Measurements from ENCODE around the gene TMEM209.
"Not testable (repeated sequence)": the region's sequence is repeated elsewhere in the genome, so short reads cannot be mapped to it uniquely, and the experiment has no call there.

TMEM209 gene

DNA sequence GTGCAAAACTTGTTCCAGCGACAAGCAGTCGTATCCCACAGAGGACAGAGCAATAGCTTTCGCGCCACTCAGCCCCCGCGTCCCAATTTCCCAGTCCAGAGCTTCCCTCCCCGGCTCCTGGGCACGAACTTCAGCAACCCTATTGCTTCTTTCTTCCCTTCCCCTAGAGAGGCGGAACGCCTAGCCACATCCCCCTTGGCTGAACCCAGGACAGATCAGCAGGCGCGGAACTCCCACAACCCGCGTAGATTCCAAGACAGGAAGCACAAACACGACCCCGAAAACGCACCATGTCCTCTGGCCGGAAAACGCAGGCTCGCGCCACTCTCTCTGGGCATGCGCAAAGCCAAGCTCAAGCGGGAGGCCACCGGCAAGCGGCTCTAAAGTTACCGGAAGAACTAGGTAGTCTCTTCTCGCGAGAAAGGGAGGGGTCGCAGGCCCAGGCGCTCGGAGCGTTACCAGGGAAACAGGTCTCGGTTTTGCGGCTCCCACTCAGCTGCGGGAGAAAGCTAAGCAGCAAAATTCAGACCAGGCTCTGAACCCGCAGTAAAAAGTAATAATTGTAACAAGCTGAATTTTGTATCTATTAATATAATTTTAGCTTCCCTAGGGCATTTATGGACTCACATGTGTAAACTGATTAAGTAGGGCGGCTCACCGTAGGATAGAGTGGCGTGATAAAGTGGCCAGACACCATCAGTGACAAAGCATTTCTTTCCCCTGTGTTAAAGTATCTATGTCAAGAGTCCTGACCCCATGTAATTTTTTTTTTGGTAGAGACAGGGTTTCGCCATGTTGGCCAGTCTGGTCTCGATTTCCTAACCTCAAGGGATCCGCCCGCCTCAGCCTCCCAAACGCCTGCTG lies at the start of gene TMEM209:
TMEM209 (minus strand) TSS at position 323 of the 864 bp plus-strand sequence; CDS start at position 292, 31 bp downstream.
- peak; percentile 100 for DNase-seq (ENCODE audit: low spot score)

DNA sequence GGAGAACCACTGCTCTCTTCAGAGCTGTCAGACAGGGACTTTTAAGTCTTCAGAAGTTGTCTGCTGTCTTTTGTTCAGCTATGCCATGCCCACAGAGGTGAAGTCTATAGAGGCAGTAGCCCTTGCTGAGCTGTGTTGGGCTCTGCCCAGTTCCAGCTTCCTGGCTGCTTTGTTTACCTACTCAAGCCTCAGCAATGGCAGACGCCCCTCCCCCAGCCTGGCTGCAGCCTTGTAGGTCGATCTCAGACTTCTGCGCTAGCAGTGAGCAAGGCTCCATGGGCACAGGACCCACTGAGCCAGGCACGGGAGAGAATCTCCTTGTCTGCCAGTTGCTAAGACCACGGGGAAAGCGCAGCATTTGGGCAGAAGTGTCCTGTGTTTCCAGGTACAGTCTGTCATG lies 49.3 kb upstream of the TMEM209 start:
- no peak for DNase-seq (ENCODE audit: low spot score)

DNA sequence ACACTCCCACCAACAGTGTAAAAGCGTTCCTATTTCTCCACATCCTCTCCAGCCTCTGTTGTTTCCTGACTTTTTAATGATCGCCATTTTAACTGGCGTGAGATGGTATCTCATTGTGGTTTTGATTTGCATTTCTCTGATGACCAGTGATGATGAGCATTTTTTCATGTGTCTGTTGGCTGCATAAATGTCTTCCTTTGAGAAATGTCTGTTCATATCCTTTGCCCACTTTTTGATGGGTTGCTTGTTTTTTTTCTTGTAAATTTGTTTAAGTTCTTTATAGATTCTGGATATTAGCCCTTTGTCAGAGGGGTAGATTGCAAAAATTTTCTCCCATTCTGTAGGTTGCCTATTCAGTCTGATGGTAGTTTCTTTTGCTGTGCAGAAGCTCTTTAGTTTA lies 44.4 kb upstream of the TMEM209 start:
- DNase-seq (ENCODE audit: low spot score) = not testable (repeated sequence)

DNA sequence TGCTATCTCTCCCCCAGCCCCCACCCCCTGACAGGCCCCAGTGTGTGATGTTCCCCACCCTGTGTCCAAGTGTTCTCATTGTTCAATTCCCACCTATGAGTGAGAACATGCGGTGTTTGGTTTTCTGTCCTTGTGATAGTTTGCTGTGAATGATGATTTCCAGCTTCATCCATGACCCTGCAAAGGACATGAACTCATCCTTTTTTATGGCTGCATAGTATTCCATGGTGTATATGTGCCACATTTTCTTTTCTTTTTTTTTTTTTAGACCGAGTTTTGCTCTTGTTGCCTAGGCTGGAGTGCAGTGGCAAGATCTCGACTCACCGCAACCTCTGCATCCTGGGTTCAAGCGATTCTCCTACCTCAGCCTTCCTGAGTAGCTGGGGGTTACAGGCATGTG lies 43.6 kb upstream of the TMEM209 start:
- DNase-seq (ENCODE audit: low spot score) = not testable (repeated sequence)

DNA sequence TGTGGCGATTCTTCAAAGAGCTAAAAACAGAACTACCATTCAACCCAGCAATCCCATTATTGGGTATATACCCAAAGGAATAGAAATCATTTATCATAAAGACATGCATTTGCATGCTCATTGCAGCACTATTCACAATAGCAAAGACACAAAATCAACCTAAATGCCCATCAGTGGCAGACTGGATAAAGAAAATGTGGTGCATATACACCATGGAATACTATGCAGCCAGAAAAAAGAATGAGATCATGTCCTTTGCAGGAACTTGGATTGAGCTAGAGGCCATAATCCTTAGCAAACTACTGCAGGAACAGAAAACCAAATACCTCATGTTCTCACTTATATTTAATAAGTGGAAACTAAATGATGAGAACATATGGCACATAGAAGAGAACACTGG lies 41.3 kb upstream of the TMEM209 start:
- not testable (repeated sequence) for DNase-seq (ENCODE audit: low spot score)

DNA sequence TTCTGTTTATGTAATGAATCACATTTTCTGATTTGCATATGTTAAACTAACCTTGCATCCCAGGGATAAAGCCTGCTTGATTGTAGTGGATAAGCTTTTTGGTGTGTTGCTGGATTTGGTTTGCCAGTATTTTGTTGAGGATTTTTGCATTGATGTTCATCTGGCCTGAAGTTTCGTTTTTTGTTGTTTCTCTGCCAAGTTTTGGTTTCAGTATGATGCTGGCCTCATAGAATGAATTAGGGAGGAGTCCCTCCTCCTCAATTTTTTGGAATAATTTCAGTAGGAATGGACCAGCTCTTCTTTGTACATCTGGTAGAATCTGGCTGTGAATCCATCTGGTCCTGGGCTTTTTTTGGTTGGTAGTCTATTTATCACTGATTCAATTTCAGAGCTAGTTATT lies 38.3 kb upstream of the TMEM209 start:
- DNase-seq (ENCODE audit: low spot score) = not testable (repeated sequence)

DNA sequence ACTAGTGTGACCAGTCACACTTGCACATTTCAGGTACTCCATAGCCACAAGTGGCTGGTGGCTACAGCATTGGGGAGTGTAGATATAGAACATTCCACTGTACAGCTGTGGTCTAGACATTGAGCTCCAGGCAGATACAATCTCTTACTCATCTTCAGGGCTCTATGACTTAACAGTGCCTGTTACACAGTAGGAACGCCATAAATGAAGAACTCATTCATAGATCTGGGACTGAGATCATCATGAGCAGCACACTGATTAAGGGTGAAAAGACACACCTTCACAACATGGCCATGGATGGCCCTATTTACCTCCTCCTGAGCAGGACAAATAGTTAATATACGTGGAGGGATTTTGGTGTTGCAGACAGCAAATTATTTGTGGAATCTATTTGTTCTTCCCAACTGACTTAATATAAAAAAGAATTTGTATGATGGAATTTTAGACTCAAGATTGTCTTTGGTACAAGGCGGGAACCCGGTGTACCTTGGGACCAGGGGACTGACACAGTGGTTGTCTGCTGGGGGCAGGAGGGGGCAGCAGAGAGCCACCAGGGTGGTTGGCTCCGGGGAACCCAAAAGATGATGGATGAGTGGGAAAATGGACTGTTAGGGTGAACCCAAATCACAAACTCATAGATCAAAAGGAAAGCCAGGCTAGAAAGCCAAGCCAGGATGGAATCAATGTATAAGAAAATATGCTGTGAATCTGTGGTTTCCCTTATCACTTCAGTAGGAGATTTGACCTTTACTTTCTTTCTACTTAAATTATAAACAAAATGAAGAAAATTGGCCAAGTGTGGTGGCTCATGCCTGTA lies 37.2 kb upstream of the TMEM209 start:
- peak; percentile 40 for DNase-seq (ENCODE audit: low spot score)

DNA sequence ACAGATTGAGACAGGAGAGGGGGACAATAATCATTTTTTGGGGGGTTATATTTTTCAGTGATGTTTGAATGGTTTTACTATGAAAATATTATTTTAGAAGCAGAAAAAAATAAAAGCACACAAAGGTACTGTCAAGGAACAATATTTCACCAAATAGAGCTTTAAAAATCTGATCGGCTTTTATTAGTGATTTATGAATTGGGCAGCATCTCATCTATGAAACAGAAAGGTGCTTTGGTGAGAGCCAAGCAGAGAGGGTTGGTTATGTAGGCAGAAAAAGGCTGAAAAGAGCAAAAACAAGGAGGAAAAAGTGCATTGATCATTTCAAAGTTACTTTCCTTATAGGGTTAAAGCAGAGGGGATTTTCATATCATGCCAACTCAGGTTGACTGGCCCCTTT lies 35.0 kb upstream of the TMEM209 start:
- DNase-seq (ENCODE audit: low spot score) = no peak

DNA sequence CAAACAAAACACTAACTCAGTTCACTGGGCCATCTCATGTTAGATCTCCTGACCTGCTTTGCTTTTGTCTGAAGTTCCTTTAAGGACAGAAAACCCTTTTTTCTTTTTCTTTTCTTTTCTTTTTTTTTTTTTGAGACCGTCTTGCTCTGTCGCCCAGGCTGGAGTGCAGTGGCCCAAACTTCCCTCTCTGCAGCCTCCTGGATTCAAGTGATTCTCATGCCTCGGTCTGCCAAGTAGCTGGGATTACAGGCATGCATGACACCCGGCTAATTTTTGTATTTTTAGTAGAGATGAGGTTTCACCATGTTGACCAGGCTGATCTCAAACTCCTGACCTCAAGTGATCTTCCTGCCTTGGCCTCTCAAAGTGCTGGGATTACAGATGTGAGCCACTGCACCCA lies 31.2 kb upstream of the TMEM209 start:
- not testable (repeated sequence) for DNase-seq (ENCODE audit: low spot score)

DNA sequence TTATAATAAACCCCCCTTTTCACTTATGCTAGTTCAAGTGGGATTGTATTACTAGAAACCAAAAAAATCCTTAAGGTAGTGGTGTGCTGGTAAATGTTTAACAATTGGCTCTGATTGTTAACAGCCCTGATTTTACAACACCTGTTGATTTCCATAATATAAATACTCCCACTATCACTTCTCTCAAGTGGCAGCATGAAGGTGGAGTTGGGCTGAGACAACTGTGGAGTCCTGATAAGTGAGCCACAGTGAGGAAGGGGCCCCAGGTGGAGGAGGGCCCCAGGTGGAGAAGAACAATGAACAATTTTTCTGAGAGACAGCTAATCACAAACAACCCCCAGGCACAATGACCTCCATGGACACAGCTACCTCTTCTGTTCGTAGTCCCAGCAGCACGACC lies 28.9 kb upstream of the TMEM209 start:
- no peak for DNase-seq (ENCODE audit: low spot score)

DNA sequence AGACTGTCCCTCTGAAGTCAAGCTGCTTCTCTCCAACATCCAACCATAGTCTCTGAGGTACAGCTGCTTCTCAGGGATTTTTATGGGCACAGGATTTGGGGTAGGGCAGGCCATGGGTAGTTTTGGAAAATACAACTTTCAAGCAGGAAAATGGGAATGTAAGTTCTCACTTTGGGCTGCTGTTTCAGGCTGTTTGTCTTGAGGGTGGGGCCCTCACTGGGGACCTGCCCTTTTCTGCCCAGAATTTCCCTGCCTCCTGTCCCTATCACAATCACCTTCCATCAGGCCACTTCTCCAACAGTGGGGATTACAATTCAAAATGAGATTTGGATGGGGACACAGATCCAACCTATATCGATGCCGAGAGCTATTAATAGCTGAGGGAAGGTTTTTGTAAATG lies 27.0 kb upstream of the TMEM209 start:
- DNase-seq (ENCODE audit: low spot score) = no peak

DNA sequence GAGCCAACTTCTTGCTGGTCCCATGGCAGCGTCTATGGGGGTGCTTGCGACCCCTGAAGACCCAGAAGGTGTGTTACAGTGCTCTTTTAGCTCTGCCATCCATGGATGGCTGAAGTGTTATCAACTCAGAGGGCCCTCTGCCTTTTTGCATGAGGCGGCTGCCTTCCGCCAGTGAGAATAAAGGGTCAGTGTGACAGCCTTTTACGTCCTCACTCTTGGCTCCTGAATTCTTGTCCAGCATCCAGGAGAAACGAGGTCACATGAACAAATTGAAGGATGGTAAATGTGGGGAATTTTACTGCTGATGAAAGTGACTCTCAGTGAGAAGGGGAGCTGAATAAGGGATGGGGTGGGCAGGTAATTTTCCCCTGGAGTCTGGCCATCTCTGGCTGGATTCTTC lies 26.6 kb upstream of the TMEM209 start:
- DNase-seq (ENCODE audit: low spot score) = no peak

DNA sequence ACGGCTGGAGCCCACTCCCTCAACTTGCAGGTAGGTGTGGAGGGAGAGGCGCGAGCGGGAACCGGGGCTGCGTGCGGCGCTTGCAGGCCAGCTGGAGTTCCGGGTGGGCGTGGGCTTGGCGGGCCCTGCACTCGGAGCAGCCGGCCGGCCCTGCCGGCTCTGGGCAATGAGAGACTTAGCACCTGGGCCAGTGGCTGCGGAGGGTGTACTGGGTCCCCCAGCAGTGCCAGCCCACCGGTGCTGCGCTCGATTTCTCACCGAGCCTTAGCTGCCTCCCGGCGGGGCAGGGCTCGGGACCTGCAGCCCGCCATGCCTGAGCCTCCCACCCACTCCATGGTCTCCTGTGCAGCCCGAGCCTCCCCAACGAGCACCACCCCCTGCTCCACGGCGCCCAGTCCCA lies 24.8 kb upstream of the TMEM209 start:
- not testable (repeated sequence) for DNase-seq (ENCODE audit: low spot score)

DNA sequence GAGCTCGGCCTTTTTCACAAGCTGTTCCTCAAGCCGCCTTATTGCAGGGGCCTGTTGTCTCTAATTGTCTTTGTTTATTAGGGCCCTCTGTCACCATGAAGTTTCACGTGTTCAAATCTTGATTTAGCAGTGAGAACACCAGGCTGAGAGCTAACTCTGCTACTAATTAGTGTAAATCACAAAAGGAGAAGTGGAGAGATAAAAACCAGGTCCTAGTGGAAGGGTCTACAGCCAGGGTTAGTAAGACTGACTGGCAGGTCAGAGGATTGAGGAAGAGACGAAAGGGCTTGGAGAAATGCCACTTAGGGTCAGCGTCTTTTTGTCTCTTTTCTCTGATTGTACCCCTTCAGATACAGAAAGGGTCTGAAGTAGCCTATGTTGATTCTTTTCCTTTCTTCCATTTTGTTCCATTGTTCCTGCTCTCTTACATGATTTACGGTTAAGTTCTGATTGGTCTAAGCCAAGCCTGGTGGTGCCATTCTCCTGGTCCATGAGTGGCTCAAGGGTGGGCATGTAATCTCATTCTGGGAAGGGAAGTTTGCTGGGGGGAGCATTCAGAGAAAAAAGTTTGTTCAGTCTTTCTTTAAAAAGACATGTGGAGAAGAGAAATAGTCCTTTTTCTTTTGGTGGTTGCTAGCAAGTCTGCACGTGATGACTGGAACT lies 23.8 kb upstream of the TMEM209 start:
- no peak for DNase-seq (ENCODE audit: low spot score)

DNA sequence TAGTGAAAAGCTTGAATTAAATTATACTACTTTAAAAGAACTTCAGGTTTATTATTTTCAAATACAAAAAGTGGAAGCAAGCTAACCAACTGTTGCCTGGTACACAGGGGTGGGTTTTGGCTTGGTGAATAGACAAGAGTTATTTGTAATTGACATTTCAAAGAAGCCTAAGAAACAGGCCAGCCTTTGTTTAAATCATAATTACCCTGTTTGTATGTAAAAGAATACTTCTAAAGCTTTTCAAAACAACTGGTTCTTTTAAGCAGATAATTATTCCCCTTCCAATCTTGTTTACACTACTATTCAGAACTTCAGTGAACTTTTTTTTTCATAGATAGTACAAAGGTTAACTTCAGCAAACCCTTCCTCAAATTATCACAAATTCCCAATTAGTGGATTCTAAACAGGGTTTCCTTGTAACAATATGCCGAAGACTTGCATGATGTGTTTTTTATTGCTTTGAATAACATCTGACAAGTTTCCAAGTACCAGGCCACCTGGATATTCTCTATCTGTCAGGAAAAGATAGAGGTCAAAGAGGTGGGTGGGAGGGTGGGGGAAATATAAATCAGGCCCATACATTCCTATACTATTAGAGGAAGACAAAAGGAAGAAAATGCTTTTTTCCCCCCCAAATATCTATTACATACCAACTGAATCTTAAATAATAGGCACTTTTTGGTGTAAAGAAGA lies 22.8 kb upstream of the TMEM209 start:
- DNase-seq (ENCODE audit: low spot score) = no peak

DNA sequence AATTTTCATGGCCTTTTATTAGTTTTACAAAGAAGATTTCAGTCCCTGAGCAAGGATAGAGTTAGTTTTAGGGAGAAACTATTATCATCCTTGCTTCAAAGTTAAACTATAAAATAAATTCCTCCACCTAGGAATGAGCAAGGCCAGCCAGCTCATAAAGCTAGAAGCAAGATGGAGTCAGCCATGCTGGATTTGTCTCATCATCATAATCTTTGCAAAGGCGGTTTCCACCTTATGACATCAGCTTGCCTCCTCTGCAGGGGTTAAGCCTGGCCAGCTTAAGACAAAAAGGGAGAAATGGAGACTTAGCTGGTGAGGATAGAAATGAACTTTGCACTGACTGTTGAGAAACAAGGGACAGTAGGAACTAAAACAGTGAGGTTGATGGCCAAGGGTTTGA lies 21.1 kb upstream of the TMEM209 start:
- no peak for DNase-seq (ENCODE audit: low spot score)

DNA sequence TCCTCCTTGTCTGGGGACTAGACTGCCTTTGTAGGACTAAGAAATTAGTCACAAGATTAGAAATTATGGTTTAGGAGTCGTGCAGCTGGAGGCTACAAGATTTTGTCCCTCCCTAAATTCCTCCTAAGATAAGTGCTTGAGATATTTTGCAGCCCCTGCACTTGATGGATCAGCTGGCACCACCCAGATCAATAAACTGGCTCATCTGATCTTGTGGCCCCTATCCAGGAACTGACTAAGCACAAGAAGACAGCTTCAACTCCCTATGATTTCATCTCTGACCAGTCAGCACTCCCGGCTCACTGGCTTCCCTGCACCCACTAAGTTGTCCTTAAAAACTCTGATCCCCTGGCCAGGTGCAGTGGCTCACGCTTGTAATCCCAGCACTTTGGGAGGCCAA lies 19.7 kb upstream of the TMEM209 start:
- not testable (repeated sequence) for DNase-seq (ENCODE audit: low spot score)

DNA sequence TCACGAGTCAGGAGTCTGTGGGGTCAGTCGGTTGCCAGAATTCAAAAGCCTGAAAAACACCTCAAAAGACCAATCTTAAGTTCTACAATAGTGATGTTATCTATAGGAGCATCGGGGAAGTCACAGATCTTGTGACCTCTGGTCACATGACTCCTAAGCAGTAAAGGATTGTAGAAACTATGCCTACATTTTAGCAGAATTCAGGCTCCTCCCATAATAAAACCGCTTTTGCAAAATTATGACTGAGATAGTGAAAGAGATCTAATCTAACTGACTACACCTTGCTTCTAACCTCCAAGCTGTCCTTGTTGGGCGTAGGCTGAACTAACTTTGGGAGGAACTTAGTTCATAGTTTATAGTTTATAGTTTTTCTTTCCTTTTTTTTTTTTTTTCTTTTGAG lies 19.0 kb upstream of the TMEM209 start:
- DNase-seq (ENCODE audit: low spot score) = no peak

DNA sequence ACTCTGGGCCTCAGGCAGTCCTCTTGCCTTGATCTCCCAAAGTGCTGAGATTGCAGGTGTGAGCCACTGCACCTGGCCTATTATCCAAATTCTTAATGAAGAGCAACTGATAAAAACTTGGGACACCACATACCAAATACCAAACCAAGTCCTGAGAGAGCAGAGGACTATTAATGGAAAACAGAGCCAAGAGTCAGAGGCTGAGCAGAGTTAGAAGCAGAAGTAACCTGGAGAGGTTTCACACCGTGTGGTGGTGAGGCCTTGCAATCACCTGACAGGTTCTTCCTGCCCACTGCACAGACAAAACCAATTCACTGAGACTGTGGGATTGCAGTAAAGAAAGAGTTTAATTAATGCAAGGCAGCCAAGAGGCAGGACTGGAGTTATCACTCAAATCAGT lies 18.4 kb upstream of the TMEM209 start:
- no peak for DNase-seq (ENCODE audit: low spot score)

DNA sequence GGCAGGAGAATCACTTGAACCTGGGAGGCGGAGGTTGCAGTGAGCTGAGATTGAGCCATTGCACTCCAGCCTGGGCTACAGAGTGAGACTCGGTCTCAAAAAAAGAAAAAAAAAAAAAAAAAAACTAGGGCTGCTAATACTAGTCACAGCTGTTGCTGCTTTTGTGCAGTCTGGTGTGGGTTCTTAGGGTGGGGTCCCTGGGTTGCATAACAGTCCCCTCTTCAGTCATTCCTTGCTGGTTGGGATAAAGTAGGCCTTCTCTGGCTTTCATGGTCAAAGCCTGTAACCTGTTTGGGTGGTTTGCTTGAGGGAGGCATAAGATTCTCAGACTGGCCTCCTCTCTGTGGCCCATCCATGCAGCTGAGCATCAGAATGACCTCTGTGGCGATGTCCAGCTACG lies 16.5 kb upstream of the TMEM209 start:
- DNase-seq (ENCODE audit: low spot score) = no peak

DNA sequence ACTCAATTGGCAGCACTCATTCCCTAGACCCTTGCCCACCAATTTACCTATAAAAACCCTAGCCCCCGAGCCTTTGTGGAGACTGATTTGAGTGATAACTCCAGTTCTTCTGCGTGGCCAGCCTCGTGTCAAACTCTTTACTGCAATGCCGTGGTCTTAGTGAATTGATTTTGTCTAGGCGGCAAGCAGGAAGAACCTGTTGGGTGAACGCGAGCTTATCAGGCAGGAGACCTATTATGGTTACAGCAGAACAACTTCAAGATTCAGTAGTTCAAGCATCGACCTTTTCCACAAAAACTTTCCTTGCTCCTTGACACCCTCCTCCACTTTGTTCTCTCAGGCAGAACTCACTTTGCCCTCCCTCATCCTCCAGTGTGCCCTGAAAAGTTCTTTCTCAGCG lies 14.7 kb upstream of the TMEM209 start:
- DNase-seq (ENCODE audit: low spot score) = no peak
